ENCODE data around the gene GUF1. TPM values are rescaled to one million over a fixed set of nuclear protein-coding genes. Genes with fewer than 3 reads are reported as not detected.

GUF1 gene
- total RNA-seq (2021) (26.1 and 27.2 TPM in 2 replicates), Bru-seq, nascent RNA (percentile 94 among the genes with signal in this experiment), BruChase-seq, experiment 1, labeled RNA remaining after a 2-hour chase (percentile 85 among the genes with signal in this experiment), BruChase-seq, experiment 2, labeled RNA remaining after a 6-hour chase (percentile 83 among the genes with signal in this experiment)
- long read RNA-seq, full-length matches to known transcripts: 30 of 55 reads
- long read RNA-seq, partial matches to known transcripts: 4 of 55 reads
- long read RNA-seq, other reads (novel, unspliced or antisense): 21 of 55 reads

DNA sequence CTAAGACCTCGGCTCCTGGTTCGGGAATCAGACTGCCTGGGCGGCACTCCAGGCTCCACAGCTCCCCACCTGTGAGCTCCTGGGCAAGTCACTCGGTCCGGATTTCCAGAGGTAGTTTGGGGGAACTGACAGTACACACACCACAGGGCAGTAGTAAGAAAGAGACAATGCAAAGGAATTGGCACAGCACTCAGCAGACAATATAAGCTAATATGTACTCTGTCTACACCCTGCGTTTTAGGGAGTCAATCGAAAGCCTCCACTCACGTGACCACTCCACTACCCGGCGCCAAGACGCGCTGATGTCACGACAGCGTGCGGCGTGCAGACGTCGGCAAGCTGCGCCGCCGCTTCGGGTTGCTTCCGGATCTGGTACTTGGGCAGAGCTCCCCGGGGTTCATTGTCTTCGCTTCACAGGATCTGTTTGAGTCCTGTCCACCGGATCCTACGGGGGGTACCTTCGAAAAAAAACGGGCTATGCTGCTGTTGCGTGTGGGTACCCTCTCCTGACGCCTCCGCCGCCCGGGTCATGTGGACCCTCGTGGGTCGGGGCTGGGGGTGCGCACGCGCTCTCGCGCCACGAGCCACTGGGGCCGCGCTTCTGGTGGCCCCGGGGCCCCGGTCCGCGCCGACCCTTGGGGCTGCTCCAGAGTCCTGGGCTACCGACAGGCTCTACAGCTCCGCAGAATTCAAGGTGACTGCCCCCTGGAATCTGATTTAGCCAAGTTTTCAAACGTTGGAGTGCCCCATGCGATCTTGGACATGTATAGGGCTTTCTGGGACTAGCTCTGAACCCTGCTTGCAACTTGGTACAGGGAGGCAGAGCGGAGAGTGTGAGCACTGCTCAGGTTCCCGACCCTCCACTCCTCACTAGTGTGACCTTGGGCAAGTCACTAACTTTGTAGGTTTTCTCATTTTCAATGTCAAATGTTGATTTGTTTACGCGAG, at the start of gene GUF1:
TSS of gene GUF1 (plus strand) at position 327 of the 948 bp plus-strand sequence. CDS start at position 530, 203 bp downstream.
- Histone ChIP-seq H3K9me3 (ENCODE audit: low read depth, low read length, poor library complexity, severe bottlenecking) (no peaks in the 10 kb centered on the region), H3K36me3 (ENCODE audit: insufficient read depth, low read length, poor library complexity, severe bottlenecking) (peaks cover 19% of the 10 kb centered on the region), H3K27me3 (replicated peaks; ENCODE audit: insufficient read depth, low read depth, low read length, poor library complexity) (no peaks in the 10 kb centered on the region), H3K4me1 (ENCODE audit: insufficient read depth, low read length, poor library complexity, severe bottlenecking) (peaks cover 15% of the 10 kb centered on the region), H3K27ac (ENCODE audit: low read depth, low read length, poor library complexity, severe bottlenecking) (peak within 1 kb of the TSS; percentile 88), H3K4me3 (ENCODE audit: low read depth, low read length, poor library complexity, severe bottlenecking) (peak within 1 kb of the TSS; percentile 70)
- no TSS peak for BruUV-seq (replicated peaks)
- POLR2A ChIA-PET (ENCODE audit: low non-redundant PET): no interaction called here
- CTCF ChIA-PET: no interaction called here
- intact Hi-C loops (cut with micrococcal nuclease; ENCODE audit: unreplicated experiment): no loop called here
- DNase-seq (ENCODE audit: low spot score): peak; percentile 95
- TF ChIP-seq, protein P1, sequence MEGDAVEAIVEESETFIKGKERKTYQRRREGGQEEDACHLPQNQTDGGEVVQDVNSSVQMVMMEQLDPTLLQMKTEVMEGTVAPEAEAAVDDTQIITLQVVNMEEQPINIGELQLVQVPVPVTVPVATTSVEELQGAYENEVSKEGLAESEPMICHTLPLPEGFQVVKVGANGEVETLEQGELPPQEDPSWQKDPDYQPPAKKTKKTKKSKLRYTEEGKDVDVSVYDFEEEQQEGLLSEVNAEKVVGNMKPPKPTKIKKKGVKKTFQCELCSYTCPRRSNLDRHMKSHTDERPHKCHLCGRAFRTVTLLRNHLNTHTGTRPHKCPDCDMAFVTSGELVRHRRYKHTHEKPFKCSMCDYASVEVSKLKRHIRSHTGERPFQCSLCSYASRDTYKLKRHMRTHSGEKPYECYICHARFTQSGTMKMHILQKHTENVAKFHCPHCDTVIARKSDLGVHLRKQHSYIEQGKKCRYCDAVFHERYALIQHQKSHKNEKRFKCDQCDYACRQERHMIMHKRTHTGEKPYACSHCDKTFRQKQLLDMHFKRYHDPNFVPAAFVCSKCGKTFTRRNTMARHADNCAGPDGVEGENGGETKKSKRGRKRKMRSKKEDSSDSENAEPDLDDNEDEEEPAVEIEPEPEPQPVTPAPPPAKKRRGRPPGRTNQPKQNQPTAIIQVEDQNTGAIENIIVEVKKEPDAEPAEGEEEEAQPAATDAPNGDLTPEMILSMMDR (conservative IDR thresholded peaks at IDR 0.05; ENCODE audit: low read depth, low read length): no peak
- no peak for TF ChIP-seq EZH2 (IDR thresholded peaks at IDR 0.05; ENCODE audit: borderline replicate concordance, low read depth, low read length, poor library complexity, severe bottlenecking)

DNA sequence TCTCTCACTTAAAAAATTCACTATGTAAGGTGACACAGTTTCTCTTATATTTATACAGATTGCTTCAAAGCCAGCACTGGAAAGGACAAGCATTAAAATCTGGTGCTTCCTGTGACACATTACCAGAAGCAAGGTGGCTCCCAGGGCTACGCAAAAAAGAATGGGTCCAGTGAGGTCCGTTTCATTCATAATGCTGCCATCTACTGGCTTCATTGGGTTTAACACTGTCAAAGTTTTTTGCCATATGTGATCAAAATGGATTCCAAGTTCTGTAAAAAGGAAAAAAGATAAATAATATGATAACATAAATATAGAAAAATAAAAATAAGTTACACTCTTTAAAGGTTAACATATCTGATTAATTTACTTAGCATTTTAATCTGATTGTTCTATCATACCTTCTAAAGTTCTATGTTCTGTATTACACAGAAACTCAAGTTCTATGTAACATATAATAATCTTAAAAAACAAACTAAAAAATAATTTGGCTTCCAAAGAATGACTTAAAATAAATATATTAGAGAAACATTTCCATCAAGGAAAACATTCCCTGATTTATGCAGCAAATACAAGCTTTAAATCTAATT, 48.8 kb upstream of the GUF1 start:
- no peaks in the 10 kb centered on the region for H3K36me3 ChIP-seq (ENCODE audit: insufficient read depth, low read length, poor library complexity, severe bottlenecking)
- TF ChIP-seq, protein P1 (conservative IDR thresholded peaks at IDR 0.05; ENCODE audit: low read depth, low read length): peak; percentile 73
- TF ChIP-seq EZH2 (IDR thresholded peaks at IDR 0.05; ENCODE audit: borderline replicate concordance, low read depth, low read length, poor library complexity, severe bottlenecking): no peak
- intact Hi-C loops (cut with micrococcal nuclease; ENCODE audit: unreplicated experiment): loop anchor here (5.0 kb wide), 1 partner anchor 852 kb away; no protein-coding TSS in a partner anchor
- H3K4me1 ChIP-seq (ENCODE audit: insufficient read depth, low read length, poor library complexity, severe bottlenecking): no peaks in the 10 kb centered on the region
- H3K27ac ChIP-seq (ENCODE audit: low read depth, low read length, poor library complexity, severe bottlenecking): no peak overlapping the region
- no peaks in the 10 kb centered on the region for H3K9me3 ChIP-seq (ENCODE audit: low read depth, low read length, poor library complexity, severe bottlenecking)
- no peaks in the 10 kb centered on the region for H3K27me3 ChIP-seq (replicated peaks; ENCODE audit: insufficient read depth, low read depth, low read length, poor library complexity)
- ChIA-PET POLR2A (ENCODE audit: low non-redundant PET) (no interaction called here), CTCF (interaction anchor here (1.2 kb wide), 2 partner anchors 181 to 1498 kb away, joined by 3 to 4 read pairs; partner anchors contain the start of gene KCTD8)
- BruUV-seq (replicated peaks): no TSS peak
- DNase-seq (ENCODE audit: low spot score): peak; percentile 73
- H3K4me3 ChIP-seq (ENCODE audit: low read depth, low read length, poor library complexity, severe bottlenecking): no peak overlapping the region

DNA sequence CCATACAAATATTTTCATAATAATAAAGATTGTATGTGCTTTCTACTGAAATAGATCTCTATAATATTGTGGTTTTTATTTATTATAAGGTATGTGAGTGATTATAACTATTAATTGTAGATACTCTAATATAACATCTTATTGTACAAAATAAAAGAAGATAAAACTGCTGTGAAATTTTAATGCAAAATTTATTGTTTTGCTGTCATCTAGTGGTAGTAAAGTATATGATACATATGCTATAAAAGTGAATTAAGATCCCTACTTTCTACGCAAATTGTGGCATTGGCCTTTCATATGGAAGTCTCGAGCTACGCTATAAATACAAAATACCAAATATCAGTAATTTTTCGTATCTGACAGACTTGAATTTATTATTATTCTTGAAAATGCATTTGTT, 46.1 kb upstream of the GUF1 start:
- no TSS peak for BruUV-seq (replicated peaks)
- no peaks in the 10 kb centered on the region for H3K27me3 ChIP-seq (replicated peaks; ENCODE audit: insufficient read depth, low read depth, low read length, poor library complexity)
- no peak overlapping the region for H3K4me3 ChIP-seq (ENCODE audit: low read depth, low read length, poor library complexity, severe bottlenecking)
- ChIA-PET POLR2A (ENCODE audit: low non-redundant PET) (no interaction called here), CTCF (no interaction called here)
- intact Hi-C loops (cut with micrococcal nuclease; ENCODE audit: unreplicated experiment): loop anchor here (2.0 kb wide), 1 partner anchor 1499 kb away; no protein-coding TSS in a partner anchor
- H3K36me3 ChIP-seq (ENCODE audit: insufficient read depth, low read length, poor library complexity, severe bottlenecking): no peaks in the 10 kb centered on the region
- TF ChIP-seq, protein P1 (conservative IDR thresholded peaks at IDR 0.05; ENCODE audit: low read depth, low read length): peak; percentile 30; the same call in 1 of the 2 replicates
- no peak for TF ChIP-seq EZH2 (IDR thresholded peaks at IDR 0.05; ENCODE audit: borderline replicate concordance, low read depth, low read length, poor library complexity, severe bottlenecking)
- DNase-seq (ENCODE audit: low spot score): no peak
- no peaks in the 10 kb centered on the region for H3K4me1 ChIP-seq (ENCODE audit: insufficient read depth, low read length, poor library complexity, severe bottlenecking)
- H3K27ac ChIP-seq (ENCODE audit: low read depth, low read length, poor library complexity, severe bottlenecking): no peak overlapping the region
- no peaks in the 10 kb centered on the region for H3K9me3 ChIP-seq (ENCODE audit: low read depth, low read length, poor library complexity, severe bottlenecking)

All from A673 (cell line).